Measurements from ENCODE around the gene LYZL1. TPM values are rescaled to one million over a fixed set of nuclear protein-coding genes. Genes with fewer than 3 reads are reported as not detected.
"Not testable (repeated sequence)": the region's sequence is repeated elsewhere in the genome, so short reads cannot be mapped to it uniquely, and the experiment has no call there.

Gene LYZL1
- polyA plus RNA-seq, 2 donors: not detected

- no peaks in the 10 kb centered on the region for H3K36me3 ChIP-seq (ENCODE audit: control insufficient read depth in 2 of 2, insufficient read depth in 2 of 2, low read length in 1 of 2)
- no peak overlapping the region for H3K4me3 ChIP-seq (ENCODE audit: low read depth in 1 of 2, low read length in 2 of 2)
- WGBS, 2 donors: 88 to 90% methylated on average over 8 of the region's 8 CpGs
- H3K4me1 ChIP-seq (ENCODE audit: control insufficient read depth in 2 of 2, insufficient read depth in 2 of 2, low read length in 1 of 2): no peaks in the 10 kb centered on the region
- H3K27ac ChIP-seq (ENCODE audit: low read depth in 2 of 2, low read length in 1 of 2): no peak overlapping the region
- peaks cover 2 to 3% of the 10 kb centered on the region in 2 donors for H3K9me3 ChIP-seq (ENCODE audit: control insufficient read depth in 2 of 2, insufficient read depth in 1 of 2, low read depth in 1 of 2, low read length in 1 of 2)
- H3K27me3 ChIP-seq (ENCODE audit: control insufficient read depth in 1 of 2, insufficient read depth in 2 of 2, low read length in 2 of 2): no peaks in the 10 kb centered on the region
Observed at GRCh38 chr10:29314726-29315125, 25.9 kb downstream of the LYZL1 start.

GRCh38 chr10:29315814-29316213, 26.9 kb downstream of the LYZL1 start:
- Histone ChIP-seq H3K27me3 (ENCODE audit: control insufficient read depth in 1 of 2, insufficient read depth in 2 of 2, low read length in 2 of 2) (no peaks in the 10 kb centered on the region), H3K27ac (ENCODE audit: low read depth in 2 of 2, low read length in 1 of 2) (no peak overlapping the region), H3K9me3 (ENCODE audit: control insufficient read depth in 2 of 2, insufficient read depth in 1 of 2, low read depth in 1 of 2, low read length in 1 of 2) (peaks cover 2 to 3% of the 10 kb centered on the region in 2 donors), H3K4me1 (ENCODE audit: control insufficient read depth in 2 of 2, insufficient read depth in 2 of 2, low read length in 1 of 2) (no peaks in the 10 kb centered on the region), H3K4me3 (ENCODE audit: low read depth in 1 of 2, low read length in 2 of 2) (no peak overlapping the region), H3K36me3 (ENCODE audit: control insufficient read depth in 2 of 2, insufficient read depth in 2 of 2, low read length in 1 of 2) (no peaks in the 10 kb centered on the region)
- WGBS, 2 donors: 92 to 95% methylated on average over 5 of the region's 5 CpGs

GRCh38 chr10:29316308-29317026, 27.6 kb downstream of the LYZL1 start:
- H3K4me3 ChIP-seq (ENCODE audit: low read depth in 1 of 2, low read length in 2 of 2): no peak overlapping the region
- H3K36me3 ChIP-seq (ENCODE audit: control insufficient read depth in 2 of 2, insufficient read depth in 2 of 2, low read length in 1 of 2): no peaks in the 10 kb centered on the region
- H3K4me1 ChIP-seq (ENCODE audit: control insufficient read depth in 2 of 2, insufficient read depth in 2 of 2, low read length in 1 of 2): no peaks in the 10 kb centered on the region
- peaks cover 2 to 3% of the 10 kb centered on the region in 2 donors for H3K9me3 ChIP-seq (ENCODE audit: control insufficient read depth in 2 of 2, insufficient read depth in 1 of 2, low read depth in 1 of 2, low read length in 1 of 2)
- no peak overlapping the region for H3K27ac ChIP-seq (ENCODE audit: low read depth in 2 of 2, low read length in 1 of 2)
- H3K27me3 ChIP-seq (ENCODE audit: control insufficient read depth in 1 of 2, insufficient read depth in 2 of 2, low read length in 2 of 2): no peaks in the 10 kb centered on the region
- 84 to 88% methylated on average over 8 of the region's 8 CpGs for WGBS, 2 donors

GRCh38 chr10:29317027-29317420, 28.2 kb downstream of the LYZL1 start:
- Histone ChIP-seq H3K4me1 (ENCODE audit: control insufficient read depth in 2 of 2, insufficient read depth in 2 of 2, low read length in 1 of 2) (no peaks in the 10 kb centered on the region), H3K9me3 (ENCODE audit: control insufficient read depth in 2 of 2, insufficient read depth in 1 of 2, low read depth in 1 of 2, low read length in 1 of 2) (peaks cover 2 to 3% of the 10 kb centered on the region in 2 donors), H3K4me3 (ENCODE audit: low read depth in 1 of 2, low read length in 2 of 2) (no peak overlapping the region), H3K36me3 (ENCODE audit: control insufficient read depth in 2 of 2, insufficient read depth in 2 of 2, low read length in 1 of 2) (no peaks in the 10 kb centered on the region), H3K27me3 (ENCODE audit: control insufficient read depth in 1 of 2, insufficient read depth in 2 of 2, low read length in 2 of 2) (no peaks in the 10 kb centered on the region), H3K27ac (ENCODE audit: low read depth in 2 of 2, low read length in 1 of 2) (no peak overlapping the region)
- WGBS, 2 donors: 91 to 93% methylated on average over 2 of the region's 2 CpGs

GRCh38 chr10:29317423-29318021, 28.7 kb downstream of the LYZL1 start:
- 80 to 89% methylated on average over 5 of the region's 5 CpGs for WGBS, 2 donors
- Histone ChIP-seq H3K36me3 (ENCODE audit: control insufficient read depth in 2 of 2, insufficient read depth in 2 of 2, low read length in 1 of 2) (no peaks in the 10 kb centered on the region), H3K9me3 (ENCODE audit: control insufficient read depth in 2 of 2, insufficient read depth in 1 of 2, low read depth in 1 of 2, low read length in 1 of 2) (peaks cover 2 to 3% of the 10 kb centered on the region in 2 donors), H3K27ac (ENCODE audit: low read depth in 2 of 2, low read length in 1 of 2) (no peak overlapping the region), H3K4me1 (ENCODE audit: control insufficient read depth in 2 of 2, insufficient read depth in 2 of 2, low read length in 1 of 2) (no peaks in the 10 kb centered on the region), H3K4me3 (ENCODE audit: low read depth in 1 of 2, low read length in 2 of 2) (no peak overlapping the region), H3K27me3 (ENCODE audit: control insufficient read depth in 1 of 2, insufficient read depth in 2 of 2, low read length in 2 of 2) (no peaks in the 10 kb centered on the region)

- 18% methylated on average over 21 to 22 of the region's 22 CpGs for WGBS, 2 donors
- not testable (repeated sequence) for H3K4me3 ChIP-seq (ENCODE audit: low read depth in 1 of 2, low read length in 2 of 2); H3K27me3 ChIP-seq (ENCODE audit: control insufficient read depth in 1 of 2, insufficient read depth in 2 of 2, low read length in 2 of 2); H3K4me1 ChIP-seq (ENCODE audit: control insufficient read depth in 2 of 2, insufficient read depth in 2 of 2, low read length in 1 of 2); H3K9me3 ChIP-seq (ENCODE audit: control insufficient read depth in 2 of 2, insufficient read depth in 1 of 2, low read depth in 1 of 2, low read length in 1 of 2); H3K36me3 ChIP-seq (ENCODE audit: control insufficient read depth in 2 of 2, insufficient read depth in 2 of 2, low read length in 1 of 2); H3K27ac ChIP-seq (ENCODE audit: low read depth in 2 of 2, low read length in 1 of 2)
Observed at GRCh38 chr10:29318141-29319071, 29.5 kb downstream of the LYZL1 start.

GRCh38 chr10:29319205-29319781, 30.4 kb downstream of the LYZL1 start:
- Histone ChIP-seq H3K36me3 (ENCODE audit: control insufficient read depth in 2 of 2, insufficient read depth in 2 of 2, low read length in 1 of 2) (no peaks in the 10 kb centered on the region), H3K4me1 (ENCODE audit: control insufficient read depth in 2 of 2, insufficient read depth in 2 of 2, low read length in 1 of 2) (peaks cover 0 to 2% of the 10 kb centered on the region in 2 donors), H3K9me3 (ENCODE audit: control insufficient read depth in 2 of 2, insufficient read depth in 1 of 2, low read depth in 1 of 2, low read length in 1 of 2) (peaks cover 0 to 2% of the 10 kb centered on the region in 2 donors), H3K27me3 (ENCODE audit: control insufficient read depth in 1 of 2, insufficient read depth in 2 of 2, low read length in 2 of 2) (no peaks in the 10 kb centered on the region), H3K27ac (ENCODE audit: low read depth in 2 of 2, low read length in 1 of 2) (no peak overlapping the region), H3K4me3 (ENCODE audit: low read depth in 1 of 2, low read length in 2 of 2) (no peak overlapping the region)
- 80 to 84% methylated on average over 13 of the region's 13 CpGs for WGBS, 2 donors

GRCh38 chr10:29320680-29321121, 31.8 kb downstream of the LYZL1 start:
- not testable (repeated sequence) for H3K4me3 ChIP-seq (ENCODE audit: low read depth in 1 of 2, low read length in 2 of 2); H3K27ac ChIP-seq (ENCODE audit: low read depth in 2 of 2, low read length in 1 of 2); H3K27me3 ChIP-seq (ENCODE audit: control insufficient read depth in 1 of 2, insufficient read depth in 2 of 2, low read length in 2 of 2); H3K36me3 ChIP-seq (ENCODE audit: control insufficient read depth in 2 of 2, insufficient read depth in 2 of 2, low read length in 1 of 2); H3K9me3 ChIP-seq (ENCODE audit: control insufficient read depth in 2 of 2, insufficient read depth in 1 of 2, low read depth in 1 of 2, low read length in 1 of 2); H3K4me1 ChIP-seq (ENCODE audit: control insufficient read depth in 2 of 2, insufficient read depth in 2 of 2, low read length in 1 of 2)
- 74 to 84% methylated on average over 5 of the region's 5 CpGs for WGBS, 2 donors

GRCh38 chr10:29321656-29322055, 32.8 kb downstream of the LYZL1 start:
- Histone ChIP-seq H3K9me3 (ENCODE audit: control insufficient read depth in 2 of 2, insufficient read depth in 1 of 2, low read depth in 1 of 2, low read length in 1 of 2) (peaks cover 0 to under 1% of the 10 kb centered on the region in 2 donors), H3K4me1 (ENCODE audit: control insufficient read depth in 2 of 2, insufficient read depth in 2 of 2, low read length in 1 of 2) (peaks cover 0 to 2% of the 10 kb centered on the region in 2 donors), H3K27ac (ENCODE audit: low read depth in 2 of 2, low read length in 1 of 2) (no peak overlapping the region), H3K4me3 (ENCODE audit: low read depth in 1 of 2, low read length in 2 of 2) (no peak overlapping the region), H3K36me3 (ENCODE audit: control insufficient read depth in 2 of 2, insufficient read depth in 2 of 2, low read length in 1 of 2) (no peaks in the 10 kb centered on the region), H3K27me3 (ENCODE audit: control insufficient read depth in 1 of 2, insufficient read depth in 2 of 2, low read length in 2 of 2) (no peaks in the 10 kb centered on the region)
- WGBS, 2 donors: 79 to 80% methylated on average over 8 of the region's 8 CpGs

Measured in esophagus (tissue), 2 donors.